ENCODE results near the gene TTC1.

GRCh38 chr5:160036243-160036642 lies 27.3 kb downstream of the TTC1 start:
- no peak for TF ChIP-seq CTCF (IDR thresholded peaks at IDR 0.05; ENCODE audit: low read depth, low read length)
- no peak for TF ChIP-seq EZH2phosphoT487 (IDR thresholded peaks at IDR 0.05; ENCODE audit: low read depth)
